PFSK-1 (cell line): ENCODE data around the gene PLXNA3.

Source experiments
- FOXP2 ChIP-seq: optimal IDR thresholded peaks from 2 replicates; pipeline ENCODE3; 2011; ENCODE audit warnings: borderline replicate concordance, control low read depth, inconsistent platforms; ENCODE audit not compliant: insufficient read depth; ENCODE audit errors: extremely low read length, extremely low read depth
- POLR2AphosphoS5 ChIP-seq: IDR thresholded peaks from 2 replicates; pipeline ENCODE4 v1.6.1; 2012; ENCODE audit warnings: low read depth, mild to moderate bottlenecking, control low read depth, low read length, moderate library complexity
- SIN3A ChIP-seq: IDR thresholded peaks from 2 replicates; pipeline ENCODE4 v1.6.1; 2012; ENCODE audit warnings: mild to moderate bottlenecking, low read length, moderate library complexity, borderline replicate concordance; ENCODE audit not compliant: insufficient read depth
- TAF1 ChIP-seq: IDR thresholded peaks from 2 replicates; pipeline ENCODE4 v1.6.1; 2012; ENCODE audit warnings: low read length, control low read depth, borderline replicate concordance; ENCODE audit not compliant: insufficient read depth
- TF ChIP-seq, protein P1 (sequence below), 2 experiments: IDR thresholded peaks; 2 replicates each; pipeline versions ENCODE4 v1.6.1 to v1.8.0; 2011 to 2012; ENCODE audit warnings: low read depth in 2 of 2, low read length in 2 of 2, control low read depth in 1 of 2, inconsistent platforms in 1 of 2, mild to moderate bottlenecking in 1 of 2, moderate library complexity in 1 of 2; ENCODE audit not compliant: insufficient read depth in 1 of 2

DNA sequence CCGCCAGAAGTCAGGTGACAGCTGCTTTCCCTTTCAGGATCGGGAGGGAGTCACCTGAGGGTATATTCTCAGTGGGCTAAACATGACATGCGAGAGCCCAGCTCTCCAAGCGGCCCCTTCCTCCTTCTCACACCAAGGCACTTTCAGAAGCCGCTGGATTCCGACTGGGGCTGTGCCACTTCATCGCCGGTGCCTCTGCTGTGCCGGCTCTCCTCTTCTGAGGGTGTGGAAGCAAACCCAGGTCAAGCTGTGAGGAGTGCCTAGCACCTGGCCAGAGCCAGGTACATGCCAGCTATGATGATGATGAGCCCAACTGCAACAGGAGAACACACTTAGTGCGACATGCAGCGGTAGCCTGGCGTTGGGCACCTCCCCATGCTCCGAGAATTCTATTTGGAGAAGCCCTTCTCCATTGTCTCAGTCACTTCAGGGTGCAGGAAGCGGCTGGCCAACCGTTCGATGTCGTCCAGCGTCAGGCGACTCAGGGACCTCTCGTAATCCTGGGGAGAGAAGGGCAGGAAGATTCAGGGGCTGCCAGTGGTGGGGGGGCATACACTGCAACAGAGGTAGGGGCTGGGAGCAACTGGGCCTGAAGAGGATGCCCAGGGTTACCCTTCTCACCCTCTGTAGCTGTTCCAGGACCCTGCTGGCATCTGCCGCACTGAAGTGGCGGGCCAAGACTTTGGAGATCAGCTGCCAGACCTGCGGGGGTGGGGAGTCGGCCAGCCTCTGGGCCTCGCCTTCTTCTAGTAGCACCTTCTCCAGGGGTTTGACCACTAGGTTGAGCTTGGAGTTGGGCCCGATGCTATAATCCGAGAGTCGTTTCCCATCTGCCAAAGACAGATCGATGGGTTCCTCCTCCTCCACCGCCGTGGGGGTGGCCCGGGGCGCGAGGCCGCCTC lies 27.3 kb downstream of the PLXNA3 start:
- TF ChIP-seq TAF1 = no peak
- no peak for TF ChIP-seq POLR2AphosphoS5
- TF ChIP-seq, protein P1, sequence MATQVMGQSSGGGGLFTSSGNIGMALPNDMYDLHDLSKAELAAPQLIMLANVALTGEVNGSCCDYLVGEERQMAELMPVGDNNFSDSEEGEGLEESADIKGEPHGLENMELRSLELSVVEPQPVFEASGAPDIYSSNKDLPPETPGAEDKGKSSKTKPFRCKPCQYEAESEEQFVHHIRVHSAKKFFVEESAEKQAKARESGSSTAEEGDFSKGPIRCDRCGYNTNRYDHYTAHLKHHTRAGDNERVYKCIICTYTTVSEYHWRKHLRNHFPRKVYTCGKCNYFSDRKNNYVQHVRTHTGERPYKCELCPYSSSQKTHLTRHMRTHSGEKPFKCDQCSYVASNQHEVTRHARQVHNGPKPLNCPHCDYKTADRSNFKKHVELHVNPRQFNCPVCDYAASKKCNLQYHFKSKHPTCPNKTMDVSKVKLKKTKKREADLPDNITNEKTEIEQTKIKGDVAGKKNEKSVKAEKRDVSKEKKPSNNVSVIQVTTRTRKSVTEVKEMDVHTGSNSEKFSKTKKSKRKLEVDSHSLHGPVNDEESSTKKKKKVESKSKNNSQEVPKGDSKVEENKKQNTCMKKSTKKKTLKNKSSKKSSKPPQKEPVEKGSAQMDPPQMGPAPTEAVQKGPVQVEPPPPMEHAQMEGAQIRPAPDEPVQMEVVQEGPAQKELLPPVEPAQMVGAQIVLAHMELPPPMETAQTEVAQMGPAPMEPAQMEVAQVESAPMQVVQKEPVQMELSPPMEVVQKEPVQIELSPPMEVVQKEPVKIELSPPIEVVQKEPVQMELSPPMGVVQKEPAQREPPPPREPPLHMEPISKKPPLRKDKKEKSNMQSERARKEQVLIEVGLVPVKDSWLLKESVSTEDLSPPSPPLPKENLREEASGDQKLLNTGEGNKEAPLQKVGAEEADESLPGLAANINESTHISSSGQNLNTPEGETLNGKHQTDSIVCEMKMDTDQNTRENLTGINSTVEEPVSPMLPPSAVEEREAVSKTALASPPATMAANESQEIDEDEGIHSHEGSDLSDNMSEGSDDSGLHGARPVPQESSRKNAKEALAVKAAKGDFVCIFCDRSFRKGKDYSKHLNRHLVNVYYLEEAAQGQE (IDR thresholded peaks at IDR 0.05; ENCODE audit: insufficient read depth in 1 of 2, low read depth in 2 of 2, low read length in 2 of 2) = no peak
- no peak for TF ChIP-seq SIN3A
- TF ChIP-seq FOXP2 = no peak
